Cardiac muscle cell (in vitro differentiated cells and primary cell): ENCODE results near the gene NTSR1. TPM values are rescaled to one million over a fixed set of nuclear protein-coding genes. Genes with fewer than 3 reads are reported as not detected.

Experiments used
- DNase-seq, 2 donors: peaks; one replicate each; pipeline versions ENCODE4 v3.0.0 to v3.0.0-alpha.2; 2010 to 2017; ENCODE audit warnings: low read depth in 1 of 2, low spot score in 1 of 2
- H3K27ac ChIP-seq: fragments of 200-600 bp; sonication (generic); 2 replicates; pipeline ENCODE4 v1.5.1; 2016
- H3K27me3 ChIP-seq: fragments of 200-600 bp; sonication (generic); 2 replicates; pipeline ENCODE4 v1.6.0; 2016; ENCODE audit warnings: control low read depth
- H3K36me3 ChIP-seq: fragments of 200-600 bp; sonication (generic); 2 replicates; pipeline ENCODE4 v1.5.1; 2016; ENCODE audit warnings: control low read depth
- H3K4me1 ChIP-seq: fragments of 200-600 bp; sonication (generic); 2 replicates; pipeline ENCODE4 v1.8.1; 2017; ENCODE audit warnings: low read depth, mild to moderate bottlenecking, mixed run types
- H3K4me3 ChIP-seq: fragments of 200-600 bp; sonication (generic); 2 replicates; pipeline ENCODE4 v1.5.1; 2016; ENCODE audit warnings: mild to moderate bottlenecking
- H3K9me3 ChIP-seq: fragments of 200-600 bp; sonication (generic); 2 replicates; pipeline ENCODE4 v1.5.1; 2017; ENCODE audit warnings: low read depth, mild to moderate bottlenecking, control low read depth
- CTCF ChIP-seq: IDR thresholded peaks from 2 replicates; pipeline ENCODE4 v1.5.1; 2012; ENCODE audit warnings: low read depth, mild to moderate bottlenecking, low read length
- polyA plus RNA-seq: library from polyadenylated mRNA; unstranded; fragments of >200 nt; fragmentation: Nextera tagmentation; extraction: Ambion mirVana; gene quantifications from 2 replicates; pipeline ENCODE4 v1.2.1, GENCODE V29; 2016
- total RNA-seq: library from RNA; depleted of rRNA; stranded (reverse); fragments of >200 nt; gene quantifications from 2 replicates; pipeline ENCODE4 v1.2.3, GENCODE V29; 2016

NTSR1 gene
- total and polyA plus RNA-seq, 2 experiments from 2014 or later, result 0.03 TPM; not detected in 1

GRCh38 chr20:62743777-62744317, 35.2 kb downstream of the NTSR1 start:
- no peak for DNase-seq
- H3K36me3 ChIP-seq, result no peaks in the 10 kb centered on the region
- H3K27ac ChIP-seq, result no peak overlapping the region
- H3K27me3 ChIP-seq, result no peaks in the 10 kb centered on the region
- H3K9me3 ChIP-seq, result no peaks in the 10 kb centered on the region
- H3K4me1 ChIP-seq, result no peaks in the 10 kb centered on the region
- TF ChIP-seq CTCF, result no peak
- H3K4me3 ChIP-seq, result no peak overlapping the region

- Histone ChIP-seq H3K27ac (no peak overlapping the region), H3K4me3 (no peak overlapping the region), H3K9me3 (no peaks in the 10 kb centered on the region), H3K4me1 (no peaks in the 10 kb centered on the region), H3K36me3 (no peaks in the 10 kb centered on the region), H3K27me3 (no peaks in the 10 kb centered on the region)
- no peak for TF ChIP-seq CTCF
- no peak for DNase-seq
Measured at GRCh38 chr20:62744741-62745191, 36.1 kb downstream of the NTSR1 start.

GRCh38 chr20:62745279-62745951, 36.8 kb downstream of the NTSR1 start:
- no peaks in the 10 kb centered on the region for H3K27me3 ChIP-seq
- DNase-seq, result no peak
- H3K9me3 ChIP-seq, result no peaks in the 10 kb centered on the region
- no peaks in the 10 kb centered on the region for H3K4me1 ChIP-seq
- H3K36me3 ChIP-seq, result no peaks in the 10 kb centered on the region
- H3K27ac ChIP-seq, result no peak overlapping the region
- TF ChIP-seq CTCF, result no peak
- H3K4me3 ChIP-seq, result no peak overlapping the region

- H3K4me1 ChIP-seq, result no peaks in the 10 kb centered on the region
- no peak for DNase-seq
Measured at GRCh38 chr20:62745952-62746288, 37.3 kb downstream of the NTSR1 start.

GRCh38 chr20:62748311-62748710, 39.7 kb downstream of the NTSR1 start:
- Histone ChIP-seq H3K36me3 (no peaks in the 10 kb centered on the region), H3K4me3 (no peak overlapping the region), H3K27ac (no peak overlapping the region), H3K9me3 (no peaks in the 10 kb centered on the region), H3K4me1 (no peaks in the 10 kb centered on the region), H3K27me3 (no peaks in the 10 kb centered on the region)
- no peak for DNase-seq
- TF ChIP-seq CTCF, result no peak

More at GRCh38 chr20:62745952-62746288, 37.3 kb downstream of the NTSR1 start:
- H3K4me3 ChIP-seq, result no peak overlapping the region
- no peaks in the 10 kb centered on the region for H3K27me3 ChIP-seq
- no peak for TF ChIP-seq CTCF
- H3K36me3 ChIP-seq, result no peaks in the 10 kb centered on the region
- H3K9me3 ChIP-seq, result no peaks in the 10 kb centered on the region
- H3K27ac ChIP-seq, result no peak overlapping the region
